ENCODE results near the gene PPIL6.
A peak's percentile ranks its signal among the peaks of the same experiment; 100 is the strongest.

Gene PPIL6

GRCh38 chr6:109362102-109362884, 78.1 kb downstream of the PPIL6 start:
- POLR2A ChIA-PET, result interaction anchor here (1.2 to 2.3 kb wide), 2 partner anchors 19 to 20 kb away, joined by 4 to 7 read pairs; partner anchors contain the start of gene CD164
- no peak for DNase-seq
- Histone ChIP-seq H3K4me1 (ENCODE audit: control extremely low read depth in 1 of 4, control insufficient read depth in 4 of 4, insufficient read depth in 4 of 4, low read length in 3 of 4) (peaks cover 0 to 1% (median 0%) of the 10 kb centered on the region in 4 experiments), H3K9me3 (ENCODE audit: control extremely low read depth in 1 of 5, control insufficient read depth in 4 of 5, insufficient read depth in 2 of 5, low read depth in 1 of 5, low read length in 4 of 5) (peaks cover 0 to 12% (median 2%) of the 10 kb centered on the region in 5 experiments), H3K36me3 (ENCODE audit: control insufficient read depth in 4 of 4, insufficient read depth in 4 of 4, low read length in 3 of 4) (peaks cover 30 to 86% (median 70%) of the 10 kb centered on the region in 4 experiments), H3K4me3 (ENCODE audit: control insufficient read depth in 1 of 7, extremely low read depth in 1 of 7, insufficient read depth in 4 of 7, low read depth in 2 of 7, low read length in 6 of 7) (no peak overlapping the region), H3K27me3 (replicated peaks in 2 of 5; ENCODE audit: control insufficient read depth in 4 of 5, insufficient read depth in 5 of 5, low read length in 4 of 5) (no peaks in the 10 kb centered on the region), H3K27ac (ENCODE audit: insufficient read depth in 1 of 2, low read depth in 1 of 2, low read length in 2 of 2, poor library complexity in 1 of 2, severe bottlenecking in 2 of 2) (no peak overlapping the region)
- CTCF ChIA-PET, result interaction anchor here (0.6 to 4.0 kb wide), 10 partner anchors 8 to 174 kb away, joined by 3 to 19 read pairs (median 5); partner anchors contain the start of gene CD164
- WGBS (ENCODE audit: insufficient coverage), result 60% methylated on average over 2 of the region's 7 CpGs

- CTCF ChIA-PET, result interaction anchor here (1.2 to 4.0 kb wide), 5 partner anchors 10 to 173 kb away, joined by 4 to 19 read pairs (median 10); no protein-coding TSS in a partner anchor
- peaks cover 24 to 87% (median 73%) of the 10 kb centered on the region in 4 experiments for H3K36me3 ChIP-seq (ENCODE audit: control insufficient read depth in 4 of 4, insufficient read depth in 4 of 4, low read length in 3 of 4)
- POLR2A ChIA-PET, result no interaction called here
Measured at GRCh38 chr6:109360791-109361190, 79.6 kb downstream of the PPIL6 start.

GRCh38 chr6:109360281-109360680, 80.1 kb downstream of the PPIL6 start:
- Histone ChIP-seq H3K36me3 (ENCODE audit: control insufficient read depth in 4 of 4, insufficient read depth in 4 of 4, low read length in 3 of 4) (peaks cover 23 to 86% (median 73%) of the 10 kb centered on the region in 4 experiments), H3K27me3 (replicated peaks in 2 of 5; ENCODE audit: control insufficient read depth in 4 of 5, insufficient read depth in 5 of 5, low read length in 4 of 5) (no peaks in the 10 kb centered on the region), H3K4me3 (ENCODE audit: control insufficient read depth in 1 of 7, extremely low read depth in 1 of 7, insufficient read depth in 4 of 7, low read depth in 2 of 7, low read length in 6 of 7) (no peak overlapping the region), H3K27ac (ENCODE audit: insufficient read depth in 1 of 2, low read depth in 1 of 2, low read length in 2 of 2, poor library complexity in 1 of 2, severe bottlenecking in 2 of 2) (no peak overlapping the region), H3K4me1 (ENCODE audit: control extremely low read depth in 1 of 4, control insufficient read depth in 4 of 4, insufficient read depth in 4 of 4, low read length in 3 of 4) (no peaks in the 10 kb centered on the region), H3K9me3 (ENCODE audit: control extremely low read depth in 1 of 5, control insufficient read depth in 4 of 5, insufficient read depth in 2 of 5, low read depth in 1 of 5, low read length in 4 of 5) (peaks cover 0 to 26% (median 11%) of the 10 kb centered on the region in 5 experiments)
- WGBS (ENCODE audit: insufficient coverage), result 100% methylated on average over 1 of the region's 1 CpG
- no peak for DNase-seq
- POLR2A ChIA-PET, result no interaction called here
- CTCF ChIA-PET, result interaction anchor here (1.1 to 4.0 kb wide), 4 partner anchors 10 to 24 kb away, joined by 3 to 19 read pairs (median 4); no protein-coding TSS in a partner anchor

More at GRCh38 chr6:109360791-109361190, 79.6 kb downstream of the PPIL6 start:
- Histone ChIP-seq H3K27ac (ENCODE audit: insufficient read depth in 1 of 2, low read depth in 1 of 2, low read length in 2 of 2, poor library complexity in 1 of 2, severe bottlenecking in 2 of 2) (no peak overlapping the region), H3K9me3 (ENCODE audit: control extremely low read depth in 1 of 5, control insufficient read depth in 4 of 5, insufficient read depth in 2 of 5, low read depth in 1 of 5, low read length in 4 of 5) (peaks cover 0 to 25% (median 10%) of the 10 kb centered on the region in 5 experiments), H3K27me3 (replicated peaks in 2 of 5; ENCODE audit: control insufficient read depth in 4 of 5, insufficient read depth in 5 of 5, low read length in 4 of 5) (no peaks in the 10 kb centered on the region), H3K4me3 (ENCODE audit: control insufficient read depth in 1 of 7, extremely low read depth in 1 of 7, insufficient read depth in 4 of 7, low read depth in 2 of 7, low read length in 6 of 7) (no peak overlapping the region), H3K4me1 (ENCODE audit: control extremely low read depth in 1 of 4, control insufficient read depth in 4 of 4, insufficient read depth in 4 of 4, low read length in 3 of 4) (no peaks in the 10 kb centered on the region)
- no peak for DNase-seq

GRCh38 chr6:109359248-109359647, 81.2 kb downstream of the PPIL6 start:
- peak overlapping the region in 1 of 2 experiments; percentile 19 for H3K27ac ChIP-seq (ENCODE audit: insufficient read depth in 1 of 2, low read depth in 1 of 2, low read length in 2 of 2, poor library complexity in 1 of 2, severe bottlenecking in 2 of 2)
- peaks cover 0 to 26% (median 11%) of the 10 kb centered on the region in 5 experiments for H3K9me3 ChIP-seq (ENCODE audit: control extremely low read depth in 1 of 5, control insufficient read depth in 4 of 5, insufficient read depth in 2 of 5, low read depth in 1 of 5, low read length in 4 of 5)
- ChIA-PET CTCF (interaction anchor here (0.7 to 4.0 kb wide), 5 partner anchors 9 to 76 kb away, joined by 3 to 19 read pairs (median 4); no protein-coding TSS in a partner anchor), POLR2A (no interaction called here)
- H3K4me1 ChIP-seq (ENCODE audit: control extremely low read depth in 1 of 4, control insufficient read depth in 4 of 4, insufficient read depth in 4 of 4, low read length in 3 of 4), result no peaks in the 10 kb centered on the region
- 100% methylated on average over 1 of the region's 2 CpGs for WGBS (ENCODE audit: insufficient coverage)
- no peak for DNase-seq
- H3K27me3 ChIP-seq (replicated peaks in 2 of 5; ENCODE audit: control insufficient read depth in 4 of 5, insufficient read depth in 5 of 5, low read length in 4 of 5), result no peaks in the 10 kb centered on the region
- no peak overlapping the region for H3K4me3 ChIP-seq (ENCODE audit: control insufficient read depth in 1 of 7, extremely low read depth in 1 of 7, insufficient read depth in 4 of 7, low read depth in 2 of 7, low read length in 6 of 7)
- peaks cover 22 to 86% (median 73%) of the 10 kb centered on the region in 4 experiments for H3K36me3 ChIP-seq (ENCODE audit: control insufficient read depth in 4 of 4, insufficient read depth in 4 of 4, low read length in 3 of 4)

GRCh38 chr6:109358204-109358603, 82.2 kb downstream of the PPIL6 start:
- Histone ChIP-seq H3K9me3 (ENCODE audit: control extremely low read depth in 1 of 5, control insufficient read depth in 4 of 5, insufficient read depth in 2 of 5, low read depth in 1 of 5, low read length in 4 of 5) (peaks cover 0 to 26% (median 11%) of the 10 kb centered on the region in 5 experiments), H3K27ac (ENCODE audit: insufficient read depth in 1 of 2, low read depth in 1 of 2, low read length in 2 of 2, poor library complexity in 1 of 2, severe bottlenecking in 2 of 2) (no peak overlapping the region), H3K4me3 (ENCODE audit: control insufficient read depth in 1 of 7, extremely low read depth in 1 of 7, insufficient read depth in 4 of 7, low read depth in 2 of 7, low read length in 6 of 7) (no peak overlapping the region), H3K36me3 (ENCODE audit: control insufficient read depth in 4 of 4, insufficient read depth in 4 of 4, low read length in 3 of 4) (peaks cover 22 to 85% (median 69%) of the 10 kb centered on the region in 4 experiments), H3K27me3 (replicated peaks in 2 of 5; ENCODE audit: control insufficient read depth in 4 of 5, insufficient read depth in 5 of 5, low read length in 4 of 5) (no peaks in the 10 kb centered on the region), H3K4me1 (ENCODE audit: control extremely low read depth in 1 of 4, control insufficient read depth in 4 of 4, insufficient read depth in 4 of 4, low read length in 3 of 4) (peaks cover 0 to 2% (median 0%) of the 10 kb centered on the region in 4 experiments)
- DNase-seq, result no peak
- POLR2A ChIA-PET, result interaction anchor here (0.6 kb wide), 1 partner anchor 9 kb away, joined by 3 read pairs; no protein-coding TSS in a partner anchor
- CTCF ChIA-PET, result interaction anchor here (1.2 to 2.1 kb wide), 2 partner anchors 12 to 59 kb away, joined by 3 to 4 read pairs; no protein-coding TSS in a partner anchor

GRCh38 chr6:109356237-109356636, 84.2 kb downstream of the PPIL6 start:
- WGBS (ENCODE audit: insufficient coverage), result 100% methylated on average over 2 of the region's 3 CpGs
- ChIA-PET POLR2A (no interaction called here), CTCF (interaction anchor here (0.7 kb wide), 1 partner anchor 9 kb away, joined by 4 read pairs; no protein-coding TSS in a partner anchor)
- H3K4me3 ChIP-seq (ENCODE audit: control insufficient read depth in 1 of 7, extremely low read depth in 1 of 7, insufficient read depth in 4 of 7, low read depth in 2 of 7, low read length in 6 of 7), result no peak overlapping the region
- H3K36me3 ChIP-seq (ENCODE audit: control insufficient read depth in 4 of 4, insufficient read depth in 4 of 4, low read length in 3 of 4), result peaks cover 22 to 70% (median 57%) of the 10 kb centered on the region in 4 experiments
- H3K9me3 ChIP-seq (ENCODE audit: control extremely low read depth in 1 of 5, control insufficient read depth in 4 of 5, insufficient read depth in 2 of 5, low read depth in 1 of 5, low read length in 4 of 5), result peaks cover 0 to 22% (median 9%) of the 10 kb centered on the region in 5 experiments
- H3K27ac ChIP-seq (ENCODE audit: insufficient read depth in 1 of 2, low read depth in 1 of 2, low read length in 2 of 2, poor library complexity in 1 of 2, severe bottlenecking in 2 of 2), result peak overlapping the region in 1 of 2 experiments; percentile 21
- DNase-seq, result no peak
- H3K27me3 ChIP-seq (replicated peaks in 2 of 5; ENCODE audit: control insufficient read depth in 4 of 5, insufficient read depth in 5 of 5, low read length in 4 of 5), result no peaks in the 10 kb centered on the region
- peaks cover 9 to 19% (median 13%) of the 10 kb centered on the region in 4 experiments for H3K4me1 ChIP-seq (ENCODE audit: control extremely low read depth in 1 of 4, control insufficient read depth in 4 of 4, insufficient read depth in 4 of 4, low read length in 3 of 4)

Data from common myeloid progenitor, CD34-positive (primary cell).